ENCODE data around the gene SMIM38.

DNA sequence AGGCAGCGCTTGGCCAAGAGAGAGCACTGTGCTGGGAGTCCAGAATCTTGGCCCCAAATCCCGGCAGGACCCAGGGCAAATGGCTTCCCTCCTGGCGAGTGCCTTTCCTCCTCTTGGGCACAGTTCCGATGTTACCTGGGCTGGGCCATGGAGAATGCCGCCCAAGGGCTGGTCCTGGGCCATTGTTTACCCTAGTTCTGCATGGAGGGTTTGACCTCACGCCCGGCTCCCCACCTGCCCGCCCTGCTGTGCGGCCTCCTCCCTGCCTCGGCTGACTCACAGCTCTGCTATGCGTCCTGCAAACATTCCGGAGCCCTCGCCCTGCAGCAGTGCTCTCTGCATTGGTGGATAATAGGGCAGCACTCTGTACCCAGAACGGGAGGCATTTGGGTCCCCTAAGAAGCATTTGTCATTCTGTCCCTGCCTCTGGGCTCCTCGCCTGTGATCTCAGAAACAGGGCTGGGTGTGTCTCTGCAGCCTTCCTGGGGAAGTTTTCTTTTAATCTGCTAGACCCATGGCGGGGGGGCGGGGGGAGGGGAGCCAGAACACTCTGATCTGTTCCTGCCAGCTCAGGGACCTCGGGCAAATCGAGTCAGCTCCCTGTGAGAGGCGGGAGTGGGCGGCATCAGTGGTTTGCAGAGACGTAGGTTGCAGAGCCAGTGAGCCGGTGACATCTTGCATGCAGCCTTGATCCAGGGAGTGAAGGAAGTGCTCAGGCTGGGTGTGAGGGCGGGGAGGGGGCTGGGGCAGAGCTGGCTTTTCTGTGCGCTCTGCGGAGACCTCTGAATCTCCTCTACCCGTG, 32.9 kb upstream of the SMIM38 start:
- TF ChIP-seq, protein P1, sequence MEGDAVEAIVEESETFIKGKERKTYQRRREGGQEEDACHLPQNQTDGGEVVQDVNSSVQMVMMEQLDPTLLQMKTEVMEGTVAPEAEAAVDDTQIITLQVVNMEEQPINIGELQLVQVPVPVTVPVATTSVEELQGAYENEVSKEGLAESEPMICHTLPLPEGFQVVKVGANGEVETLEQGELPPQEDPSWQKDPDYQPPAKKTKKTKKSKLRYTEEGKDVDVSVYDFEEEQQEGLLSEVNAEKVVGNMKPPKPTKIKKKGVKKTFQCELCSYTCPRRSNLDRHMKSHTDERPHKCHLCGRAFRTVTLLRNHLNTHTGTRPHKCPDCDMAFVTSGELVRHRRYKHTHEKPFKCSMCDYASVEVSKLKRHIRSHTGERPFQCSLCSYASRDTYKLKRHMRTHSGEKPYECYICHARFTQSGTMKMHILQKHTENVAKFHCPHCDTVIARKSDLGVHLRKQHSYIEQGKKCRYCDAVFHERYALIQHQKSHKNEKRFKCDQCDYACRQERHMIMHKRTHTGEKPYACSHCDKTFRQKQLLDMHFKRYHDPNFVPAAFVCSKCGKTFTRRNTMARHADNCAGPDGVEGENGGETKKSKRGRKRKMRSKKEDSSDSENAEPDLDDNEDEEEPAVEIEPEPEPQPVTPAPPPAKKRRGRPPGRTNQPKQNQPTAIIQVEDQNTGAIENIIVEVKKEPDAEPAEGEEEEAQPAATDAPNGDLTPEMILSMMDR (IDR thresholded peaks at IDR 0.05): no peak
- peak in 1 of 3 donors; percentile 34 for TF ChIP-seq POLR2AphosphoS5 (IDR thresholded peaks at IDR 0.05)
- TF ChIP-seq POLR2A (IDR thresholded peaks at IDR 0.05): no peak
